ENCODE measurements around the gene SEMA3A. TPM values are rescaled to one million over a fixed set of nuclear protein-coding genes. Genes with fewer than 3 reads are reported as not detected.

The SEMA3A gene
- total RNA-seq, 2 donors from 2014 or later, result 0.68 to 1.1 TPM

- Histone ChIP-seq H3K27ac (no peak overlapping the region), H3K9me3 (no peaks in the 10 kb centered on the region), H3K4me3 (no peak overlapping the region), H3K27me3 (replicated peaks; ENCODE audit: insufficient read depth) (no peaks in the 10 kb centered on the region), H3K36me3 (no peaks in the 10 kb centered on the region), H3K4me1 (ENCODE audit: control insufficient read depth in 1 of 2, low read depth in 2 of 2) (no peaks in the 10 kb centered on the region)
- DNase-seq (ENCODE audit: low spot score) (no peak), ATAC-seq (ENCODE audit: insufficient number of reproducible peaks, low FRiP score, low read depth) (no peak)
- TF ChIP-seq CTCF (IDR thresholded peaks at IDR 0.05), result no peak
Measured at GRCh38 chr7:84176716-84177115, 17.9 kb downstream of the SEMA3A start.

GRCh38 chr7:84175461-84175860, 19.1 kb downstream of the SEMA3A start:
- Histone ChIP-seq H3K27ac (no peak overlapping the region), H3K4me3 (no peak overlapping the region), H3K9me3 (no peaks in the 10 kb centered on the region), H3K36me3 (no peaks in the 10 kb centered on the region), H3K27me3 (replicated peaks; ENCODE audit: insufficient read depth) (no peaks in the 10 kb centered on the region), H3K4me1 (ENCODE audit: control insufficient read depth in 1 of 2, low read depth in 2 of 2) (no peaks in the 10 kb centered on the region)
- DNase-seq (ENCODE audit: low spot score) (no peak), ATAC-seq (ENCODE audit: insufficient number of reproducible peaks, low FRiP score, low read depth) (no peak)
- TF ChIP-seq CTCF (IDR thresholded peaks at IDR 0.05), result no peak

- H3K4me1 ChIP-seq (ENCODE audit: control insufficient read depth in 1 of 2, low read depth in 2 of 2), result no peaks in the 10 kb centered on the region
- H3K27ac ChIP-seq, result no peak overlapping the region
- ATAC-seq (ENCODE audit: insufficient number of reproducible peaks, low FRiP score, low read depth), result no peak
- DNase-seq (ENCODE audit: low spot score), result no peak
- no peaks in the 10 kb centered on the region for H3K9me3 ChIP-seq
- no peak for TF ChIP-seq CTCF (IDR thresholded peaks at IDR 0.05)
- H3K27me3 ChIP-seq (replicated peaks; ENCODE audit: insufficient read depth), result no peaks in the 10 kb centered on the region
- no peak overlapping the region for H3K4me3 ChIP-seq
- H3K36me3 ChIP-seq, result no peaks in the 10 kb centered on the region
Measured at GRCh38 chr7:84170646-84171045, 23.9 kb downstream of the SEMA3A start.

GRCh38 chr7:84162584-84162983, 32.0 kb downstream of the SEMA3A start:
- Histone ChIP-seq H3K4me3 (no peak overlapping the region), H3K27ac (no peak overlapping the region), H3K36me3 (no peaks in the 10 kb centered on the region), H3K9me3 (no peaks in the 10 kb centered on the region), H3K27me3 (replicated peaks; ENCODE audit: insufficient read depth) (no peaks in the 10 kb centered on the region), H3K4me1 (ENCODE audit: control insufficient read depth in 1 of 2, low read depth in 2 of 2) (no peaks in the 10 kb centered on the region)
- no peak for TF ChIP-seq CTCF (IDR thresholded peaks at IDR 0.05)
- DNase-seq (ENCODE audit: low spot score), result no peak
- no peak for ATAC-seq (ENCODE audit: insufficient number of reproducible peaks, low FRiP score, low read depth)

- Histone ChIP-seq H3K4me1 (ENCODE audit: control insufficient read depth in 1 of 2, low read depth in 2 of 2) (no peaks in the 10 kb centered on the region), H3K4me3 (no peak overlapping the region), H3K9me3 (no peaks in the 10 kb centered on the region), H3K27ac (no peak overlapping the region), H3K36me3 (no peaks in the 10 kb centered on the region), H3K27me3 (replicated peaks; ENCODE audit: insufficient read depth) (no peaks in the 10 kb centered on the region)
- ATAC-seq (ENCODE audit: insufficient number of reproducible peaks, low FRiP score, low read depth) (no peak), DNase-seq (ENCODE audit: low spot score) (no peak)
- TF ChIP-seq CTCF (IDR thresholded peaks at IDR 0.05), result no peak
Measured at GRCh38 chr7:84162125-84162524, 32.5 kb downstream of the SEMA3A start.
